Fibroblast of villous mesenchyme (primary cell): ENCODE data around the gene ADD1. TPM values are rescaled to one million over a fixed set of nuclear protein-coding genes. Genes with fewer than 3 reads are reported as not detected.
A peak's percentile ranks its signal among the peaks of the same experiment; 100 is the strongest.

Source experiments
- DNase-seq: peaks from one replicate; pipeline ENCODE4 v3.0.0-alpha.2; 2010; ENCODE audit warnings: low read depth
- H3K4me3 ChIP-seq: 2 replicates; pipeline ENCODE4 v1.5.1; 2011; ENCODE audit warnings: low read depth, mild to moderate bottlenecking, low read length
- CTCF ChIP-seq: IDR thresholded peaks from 2 replicates; pipeline ENCODE4 v1.5.1; 2012; ENCODE audit warnings: low read depth, mild to moderate bottlenecking, low read length; ENCODE audit not compliant: insufficient read depth
- total RNA-seq: library from RNA; depleted of rRNA; stranded (reverse); fragments of >200 nt; gene quantifications from 2 replicates; pipeline ENCODE4 v1.2.3, GENCODE V29; 2012

The ADD1 gene
- total RNA-seq, 1 donor: 212 TPM

DNA sequence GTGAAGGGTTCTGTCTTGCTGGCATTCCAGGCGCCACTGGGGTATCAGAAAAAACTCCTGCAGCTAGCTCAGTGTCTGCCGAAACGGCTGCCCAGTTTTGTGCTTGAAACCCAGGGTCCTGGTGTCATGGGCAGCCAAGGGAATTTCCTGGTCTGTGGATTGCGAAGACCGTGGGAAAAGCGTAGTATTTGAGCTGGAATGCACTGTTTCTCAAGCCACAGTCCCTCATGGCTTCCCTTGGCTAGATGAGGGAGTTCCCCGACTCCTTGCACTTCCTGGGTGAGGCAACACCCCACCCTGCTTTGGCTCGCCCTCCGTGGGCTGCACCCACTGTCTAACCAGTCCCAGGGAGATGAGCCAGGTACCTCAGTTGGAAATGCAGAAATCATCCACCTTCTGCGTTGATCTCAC lies 79.5 kb downstream of the ADD1 start:
- DNase-seq: peak; percentile 83

DNA sequence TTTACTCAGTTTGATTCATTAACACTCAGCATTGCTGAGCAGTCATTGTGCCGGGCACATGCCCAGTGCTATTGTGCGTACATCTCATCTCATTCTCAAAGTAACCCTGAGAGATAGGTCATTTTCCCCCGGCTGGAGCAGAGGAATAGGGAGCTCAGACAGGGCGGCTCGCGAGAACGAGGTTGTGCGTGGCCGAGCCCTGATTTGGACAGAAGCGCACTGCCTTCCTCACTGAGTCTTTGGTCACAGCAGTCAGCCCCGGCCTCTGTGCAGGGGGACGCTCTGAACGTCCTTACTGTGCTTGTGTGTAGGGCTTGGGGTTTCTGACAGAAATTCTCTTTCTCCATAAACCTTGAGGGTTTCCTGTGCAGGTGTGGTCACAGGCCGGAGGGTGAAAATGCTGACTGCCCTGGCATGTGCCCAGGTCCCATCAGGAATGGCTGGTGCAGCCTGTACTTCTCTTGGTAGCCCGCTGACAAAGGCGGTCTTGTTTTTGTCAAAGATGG lies 80.1 kb downstream of the ADD1 start:
- DNase-seq: no peak
- TF ChIP-seq CTCF: no peak
- H3K4me3 ChIP-seq: no peak overlapping the region

More for the DNA sequence above, 79.5 kb downstream of the ADD1 start:
- TF ChIP-seq CTCF: no peak
- H3K4me3 ChIP-seq: no peak overlapping the region

GRCh38 chr4:2924286-2924685 lies 80.6 kb downstream of the ADD1 start:
- no peak for DNase-seq
- H3K4me3 ChIP-seq: no peak overlapping the region
- TF ChIP-seq CTCF: no peak

GRCh38 chr4:2924765-2925301 lies 81.2 kb downstream of the ADD1 start:
- no peak for TF ChIP-seq CTCF
- DNase-seq: no peak

DNA sequence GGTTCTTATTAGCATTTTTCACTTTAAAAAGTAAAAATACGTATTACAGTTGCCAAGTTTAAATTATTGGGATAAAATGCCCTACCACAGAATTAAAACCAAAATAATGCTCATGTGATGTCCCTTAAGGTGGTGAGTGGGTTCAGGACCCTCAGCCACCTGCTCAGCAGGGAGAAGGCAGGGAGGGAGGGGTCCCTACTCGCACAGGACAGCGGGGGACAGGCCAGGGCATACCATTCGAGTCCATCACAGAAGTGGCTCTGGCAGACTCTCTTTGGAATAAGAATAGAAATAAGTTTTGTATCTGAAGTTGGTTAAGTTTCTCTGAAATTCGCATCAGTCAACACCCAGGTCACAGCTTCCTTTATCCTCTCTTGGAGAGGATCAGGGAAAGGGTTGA lies 81.9 kb downstream of the ADD1 start:
- TF ChIP-seq CTCF: no peak
- no peak overlapping the region for H3K4me3 ChIP-seq
- DNase-seq: no peak

More at GRCh38 chr4:2924765-2925301, 81.2 kb downstream of the ADD1 start:
- H3K4me3 ChIP-seq: no peak overlapping the region

- H3K4me3 ChIP-seq: no peak overlapping the region
- no peak for TF ChIP-seq CTCF
- DNase-seq: no peak
Measured at GRCh38 chr4:2925931-2926860, 82.6 kb downstream of the ADD1 start.
